ENCODE measurements around the gene HECW1. TPM values are rescaled to one million over a fixed set of nuclear protein-coding genes. Genes with fewer than 3 reads are reported as not detected.

The HECW1 gene
- total RNA-seq, 4 donors from 2014 or later = 0.62 to 4.3 (median 1.4) TPM; not detected in 1

DNA sequence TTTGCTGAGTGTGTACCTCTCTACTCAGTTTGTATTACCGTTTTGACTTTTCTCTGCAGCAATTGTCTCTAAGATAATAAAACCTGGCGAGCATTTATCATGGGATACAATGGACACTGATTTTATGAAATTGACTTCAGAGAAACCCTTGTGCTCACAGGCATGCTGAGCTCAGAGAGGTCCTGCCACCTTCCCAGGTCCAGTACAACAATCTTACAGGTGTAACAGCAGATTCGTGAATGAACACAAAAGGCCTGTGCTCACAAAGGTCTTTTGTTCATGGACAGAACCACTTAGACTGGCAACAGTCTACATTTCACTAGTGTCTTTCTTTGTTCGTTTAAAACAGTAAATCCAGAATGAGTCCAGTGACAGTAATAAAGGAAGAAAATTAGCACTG is 43.2 kb downstream of the HECW1 start:
- intact Hi-C loops (cut with DNase I; ENCODE audit: low total_unique reads) = no loop called here
- DNase-seq (ENCODE audit: low spot score in 2 of 2) = no peak
- no peak overlapping the region for H3K4me3 ChIP-seq (ENCODE audit: low read depth, poor library complexity, severe bottlenecking)
- WGBS, 2 donors = 73 to 75% methylated on average over 4 of the region's 4 CpGs
- TF ChIP-seq, protein P1, sequence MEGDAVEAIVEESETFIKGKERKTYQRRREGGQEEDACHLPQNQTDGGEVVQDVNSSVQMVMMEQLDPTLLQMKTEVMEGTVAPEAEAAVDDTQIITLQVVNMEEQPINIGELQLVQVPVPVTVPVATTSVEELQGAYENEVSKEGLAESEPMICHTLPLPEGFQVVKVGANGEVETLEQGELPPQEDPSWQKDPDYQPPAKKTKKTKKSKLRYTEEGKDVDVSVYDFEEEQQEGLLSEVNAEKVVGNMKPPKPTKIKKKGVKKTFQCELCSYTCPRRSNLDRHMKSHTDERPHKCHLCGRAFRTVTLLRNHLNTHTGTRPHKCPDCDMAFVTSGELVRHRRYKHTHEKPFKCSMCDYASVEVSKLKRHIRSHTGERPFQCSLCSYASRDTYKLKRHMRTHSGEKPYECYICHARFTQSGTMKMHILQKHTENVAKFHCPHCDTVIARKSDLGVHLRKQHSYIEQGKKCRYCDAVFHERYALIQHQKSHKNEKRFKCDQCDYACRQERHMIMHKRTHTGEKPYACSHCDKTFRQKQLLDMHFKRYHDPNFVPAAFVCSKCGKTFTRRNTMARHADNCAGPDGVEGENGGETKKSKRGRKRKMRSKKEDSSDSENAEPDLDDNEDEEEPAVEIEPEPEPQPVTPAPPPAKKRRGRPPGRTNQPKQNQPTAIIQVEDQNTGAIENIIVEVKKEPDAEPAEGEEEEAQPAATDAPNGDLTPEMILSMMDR (IDR thresholded peaks at IDR 0.05) = no peak
- no peak for TF ChIP-seq POLR2A (IDR thresholded peaks at IDR 0.05)

DNA sequence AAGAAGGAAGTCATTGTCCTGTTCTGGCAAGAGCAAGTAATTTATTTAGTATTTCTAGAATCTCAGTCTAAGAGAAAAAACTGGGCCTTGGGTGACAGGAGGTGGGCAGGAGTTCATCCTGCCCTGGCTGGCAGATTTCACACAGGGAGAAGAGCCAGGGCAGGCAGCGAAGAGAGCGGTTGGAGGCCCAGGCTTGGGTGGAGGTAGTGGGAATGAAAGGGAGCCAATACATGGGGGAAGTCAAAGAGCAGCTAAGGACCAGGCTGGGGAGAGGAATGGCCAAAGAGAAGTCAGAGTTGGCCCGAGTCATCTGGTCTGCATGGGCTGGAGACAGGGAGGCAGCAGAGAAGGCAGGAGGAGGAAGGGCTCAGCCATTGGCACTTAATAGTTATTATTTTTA is 51.4 kb downstream of the HECW1 start:
- 91 to 92% methylated on average over 3 of the region's 3 CpGs for whole genome bisulfite sequencing, 2 donors
- TF ChIP-seq, protein P1 (IDR thresholded peaks at IDR 0.05) = no peak
- no peak for TF ChIP-seq POLR2A (IDR thresholded peaks at IDR 0.05)
- intact Hi-C loops (cut with DNase I; ENCODE audit: low total_unique reads) = no loop called here

DNA sequence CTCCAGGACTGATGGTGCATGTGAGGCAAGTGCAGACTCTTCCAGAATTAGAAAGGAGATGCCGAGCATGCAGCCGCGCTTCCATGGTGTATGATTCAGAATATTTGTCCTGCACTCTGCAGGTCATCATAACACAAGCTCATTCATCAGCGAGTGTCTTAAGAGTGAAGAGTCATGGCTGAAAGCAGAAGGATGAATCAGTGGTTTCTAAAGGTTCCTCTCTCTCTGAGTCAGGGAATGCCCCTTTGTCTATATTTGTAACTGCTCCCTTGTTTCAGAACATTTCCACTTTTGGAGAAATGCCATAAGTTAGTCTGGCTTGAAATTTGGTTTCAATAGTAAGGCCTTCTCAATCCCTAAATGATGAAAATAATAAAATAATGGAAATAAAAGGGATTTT is 52.3 kb downstream of the HECW1 start:
- no peak overlapping the region for H3K4me3 ChIP-seq (ENCODE audit: low read depth, poor library complexity, severe bottlenecking)
- TF ChIP-seq, protein P1 (IDR thresholded peaks at IDR 0.05) = no peak
- TF ChIP-seq POLR2A (IDR thresholded peaks at IDR 0.05) = no peak
- intact Hi-C loops (cut with DNase I; ENCODE audit: low total_unique reads) = no loop called here
- DNase-seq (ENCODE audit: low spot score in 2 of 2) = no peak
- WGBS, 2 donors = 48 to 52% methylated on average over 4 of the region's 4 CpGs

More for the DNA sequence above, 51.4 kb downstream of the HECW1 start:
- no peak overlapping the region for H3K4me3 ChIP-seq (ENCODE audit: low read depth, poor library complexity, severe bottlenecking)
- DNase-seq (ENCODE audit: low spot score in 2 of 2) = no peak

DNA sequence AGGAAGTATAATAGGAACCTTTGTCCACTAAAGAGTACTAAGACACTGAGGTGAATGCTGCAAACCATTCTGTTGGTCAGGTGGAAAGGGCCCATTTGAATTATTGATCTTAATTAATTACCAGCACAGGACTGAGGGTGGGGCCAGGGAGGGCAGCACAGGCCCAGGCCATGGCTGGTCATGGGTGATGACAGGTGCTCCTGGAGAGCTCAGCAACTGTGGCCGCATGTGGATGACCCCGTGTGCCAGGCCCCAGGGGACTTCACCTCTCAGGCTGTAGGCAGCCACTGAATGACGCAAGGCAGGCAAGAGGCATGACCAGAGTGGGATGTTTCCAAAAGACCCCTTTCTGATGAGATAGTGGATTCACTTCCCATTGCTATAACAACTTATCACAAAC is 54.2 kb downstream of the HECW1 start:
- H3K4me3 ChIP-seq (ENCODE audit: low read depth, poor library complexity, severe bottlenecking) = no peak overlapping the region
- intact Hi-C loops (cut with DNase I; ENCODE audit: low total_unique reads) = no loop called here
- TF ChIP-seq POLR2A (IDR thresholded peaks at IDR 0.05) = no peak
- TF ChIP-seq, protein P1 (IDR thresholded peaks at IDR 0.05) = no peak
- no peak for DNase-seq (ENCODE audit: low spot score in 2 of 2)
- WGBS, 2 donors = 89 to 97% methylated on average over 3 of the region's 3 CpGs

DNA sequence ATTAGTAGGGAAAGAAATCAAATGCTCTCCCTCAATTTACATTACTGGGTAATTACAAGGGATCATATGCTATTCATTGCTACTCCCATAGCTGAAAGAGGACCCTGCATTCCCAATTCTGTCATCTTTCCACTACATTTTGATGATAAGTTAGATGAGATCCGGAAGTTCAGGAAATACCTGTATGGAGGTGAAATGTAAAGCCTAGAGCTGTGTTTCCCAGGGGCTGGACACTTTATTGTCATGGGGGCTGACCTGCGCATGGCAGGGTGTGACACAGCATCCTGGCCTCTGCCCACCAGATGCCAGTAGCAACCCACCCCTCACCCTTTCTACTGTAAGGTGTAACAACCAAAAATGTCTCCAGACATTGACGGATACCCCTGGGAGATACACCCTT is 56.6 kb downstream of the HECW1 start:
- TF ChIP-seq, protein P1 (IDR thresholded peaks at IDR 0.05) = no peak
- no peak for TF ChIP-seq POLR2A (IDR thresholded peaks at IDR 0.05)
- no peak overlapping the region for H3K4me3 ChIP-seq (ENCODE audit: low read depth, poor library complexity, severe bottlenecking)
- intact Hi-C loops (cut with DNase I; ENCODE audit: low total_unique reads) = no loop called here
- no peak for DNase-seq (ENCODE audit: low spot score in 2 of 2)
- 92 to 93% methylated on average over 3 of the region's 3 CpGs for whole genome bisulfite sequencing, 2 donors

DNA sequence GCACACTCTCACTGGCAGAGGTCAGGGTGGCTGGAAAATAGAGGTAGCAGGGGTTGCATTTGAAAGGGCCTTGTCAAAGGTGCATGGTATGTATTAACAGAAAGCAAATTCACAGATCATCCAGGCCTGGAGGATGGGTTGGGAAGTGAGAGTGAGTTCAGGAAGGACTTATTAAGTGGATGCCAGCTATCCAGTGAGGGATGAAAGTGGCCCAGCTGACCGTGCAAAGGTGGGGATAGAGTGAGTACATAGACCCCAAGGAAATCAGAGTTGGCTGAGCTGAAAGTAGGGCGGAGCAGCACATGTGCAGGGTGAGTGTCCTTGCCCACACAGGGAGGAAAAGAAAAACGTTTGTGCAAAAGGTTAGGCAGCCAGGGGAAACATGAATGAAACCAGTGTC is 58.1 kb downstream of the HECW1 start:
- 49 to 52% methylated on average over 3 of the region's 3 CpGs for WGBS, 2 donors
- intact Hi-C loops (cut with DNase I; ENCODE audit: low total_unique reads) = no loop called here
- TF ChIP-seq, protein P1 (IDR thresholded peaks at IDR 0.05) = no peak
- TF ChIP-seq POLR2A (IDR thresholded peaks at IDR 0.05) = no peak
- no peak overlapping the region for H3K4me3 ChIP-seq (ENCODE audit: low read depth, poor library complexity, severe bottlenecking)
- DNase-seq (ENCODE audit: low spot score in 2 of 2) = no peak

Data from lower leg skin (tissue), 4 donors.